ENCODE results near the gene CD209.
"Not testable (repeated sequence)": the region's sequence is repeated elsewhere in the genome, so short reads cannot be mapped to it uniquely, and the experiment has no call there.

The CD209 gene

GRCh38 chr19:7766535-7766934, 19.2 kb upstream of the CD209 start:
- DNase-seq: no peak

- not testable (repeated sequence) for DNase-seq
These were observed 17.7 kb upstream of the CD209 start for GRCh38 chr19:7765043-7765442.

GRCh38 chr19:7764157-7764556, 16.8 kb upstream of the CD209 start:
- not testable (repeated sequence) for DNase-seq

GRCh38 chr19:7763696-7764095, 16.4 kb upstream of the CD209 start:
- no peak for DNase-seq

GRCh38 chr19:7762719-7763293, 15.5 kb upstream of the CD209 start, which contains the start of gene CLEC4M:
Gene CLEC4M (plus strand): TSS chr19:7763243. CDS start chr19:7763267, 24 bp downstream.
- DNase-seq: no peak

- no peak for DNase-seq
These were observed 11.8 kb upstream of the CD209 start for GRCh38 chr19:7759156-7759555.

GRCh38 chr19:7757358-7757757, 10.0 kb upstream of the CD209 start:
- DNase-seq: no peak

GRCh38 chr19:7756258-7756657, 8.9 kb upstream of the CD209 start:
- no peak for DNase-seq

GRCh38 chr19:7751157-7751783, 3.9 kb upstream of the CD209 start:
- peak; percentile 25 for DNase-seq

GRCh38 chr19:7748756-7749155, 1.4 kb upstream of the CD209 start:
- DNase-seq: no peak

GRCh38 chr19:7748171-7748570, 837 bp upstream of the CD209 start:
- no peak for DNase-seq

GRCh38 chr19:7746306-7746705, 1.0 kb downstream of the CD209 start:
- DNase-seq: not testable (repeated sequence)

GRCh38 chr19:7744871-7745650, 2.3 kb downstream of the CD209 start:
- no peak for DNase-seq

GRCh38 chr19:7744199-7744786, 3.0 kb downstream of the CD209 start:
- DNase-seq: no peak

GRCh38 chr19:7743425-7743841, 3.9 kb downstream of the CD209 start:
- no peak for DNase-seq

GRCh38 chr19:7742991-7743390, 4.3 kb downstream of the CD209 start:
- no peak for DNase-seq

- DNase-seq: no peak
These were observed 4.8 kb downstream of the CD209 start for GRCh38 chr19:7742575-7742974.

GRCh38 chr19:7740682-7741054, 6.7 kb downstream of the CD209 start:
- DNase-seq: no peak

- no peak for DNase-seq
These were observed 7.3 kb downstream of the CD209 start for GRCh38 chr19:7739801-7740681.

GRCh38 chr19:7739211-7739755, 8.1 kb downstream of the CD209 start:
- no peak for DNase-seq

- no peak for DNase-seq
These were observed 9.3 kb downstream of the CD209 start for GRCh38 chr19:7738023-7738422.

GRCh38 chr19:7737215-7737614, 10.1 kb downstream of the CD209 start:
- no peak for DNase-seq

Data from activated T-cell treated with anti-CD3 and anti-CD28 coated beads for 4 hours (primary cell).